ENCODE results near the gene SLC38A8.

The SLC38A8 gene

GRCh38 chr16:83992624-83993023 is 50.0 kb downstream of the SLC38A8 start:
- H3K27me3 ChIP-seq (ENCODE audit: low read depth, low read length) = peaks cover 7% of the 10 kb centered on the region
- H3K4me3 ChIP-seq (ENCODE audit: low read depth in 1 of 2, low read length in 2 of 2) = no peak overlapping the region
- H3K4me1 ChIP-seq (ENCODE audit: control insufficient read depth in 1 of 2, insufficient read depth in 2 of 2, low read length in 2 of 2) = no peaks in the 10 kb centered on the region
- no peaks in the 10 kb centered on the region for H3K9me3 ChIP-seq (ENCODE audit: control insufficient read depth in 1 of 2, low read length in 2 of 2)
- no peaks in the 10 kb centered on the region for H3K36me3 ChIP-seq (ENCODE audit: control insufficient read depth in 1 of 2, insufficient read depth in 2 of 2, low read length in 2 of 2)
- H3K27ac ChIP-seq (ENCODE audit: low read length) = no peak overlapping the region

GRCh38 chr16:83990492-83990891 is 52.1 kb downstream of the SLC38A8 start:
- Histone ChIP-seq H3K4me3 (ENCODE audit: low read depth in 1 of 2, low read length in 2 of 2) (no peak overlapping the region), H3K9me3 (ENCODE audit: control insufficient read depth in 1 of 2, low read length in 2 of 2) (no peaks in the 10 kb centered on the region), H3K36me3 (ENCODE audit: control insufficient read depth in 1 of 2, insufficient read depth in 2 of 2, low read length in 2 of 2) (no peaks in the 10 kb centered on the region), H3K27me3 (ENCODE audit: low read depth, low read length) (no peaks in the 10 kb centered on the region), H3K4me1 (ENCODE audit: control insufficient read depth in 1 of 2, insufficient read depth in 2 of 2, low read length in 2 of 2) (no peaks in the 10 kb centered on the region), H3K27ac (ENCODE audit: low read length) (no peak overlapping the region)

- Histone ChIP-seq H3K4me1 (ENCODE audit: control insufficient read depth in 1 of 2, insufficient read depth in 2 of 2, low read length in 2 of 2) (no peaks in the 10 kb centered on the region), H3K4me3 (ENCODE audit: low read depth in 1 of 2, low read length in 2 of 2) (no peak overlapping the region), H3K9me3 (ENCODE audit: control insufficient read depth in 1 of 2, low read length in 2 of 2) (no peaks in the 10 kb centered on the region), H3K36me3 (ENCODE audit: control insufficient read depth in 1 of 2, insufficient read depth in 2 of 2, low read length in 2 of 2) (no peaks in the 10 kb centered on the region), H3K27me3 (ENCODE audit: low read depth, low read length) (no peaks in the 10 kb centered on the region), H3K27ac (ENCODE audit: low read length) (no peak overlapping the region)
These were observed 53.3 kb downstream of the SLC38A8 start for GRCh38 chr16:83989300-83989699.

- Histone ChIP-seq H3K9me3 (ENCODE audit: control insufficient read depth in 1 of 2, low read length in 2 of 2) (peaks cover under 1 to 4% of the 10 kb centered on the region in 2 donors), H3K27me3 (ENCODE audit: low read depth, low read length) (no peaks in the 10 kb centered on the region), H3K4me1 (ENCODE audit: control insufficient read depth in 1 of 2, insufficient read depth in 2 of 2, low read length in 2 of 2) (no peaks in the 10 kb centered on the region), H3K27ac (ENCODE audit: low read length) (no peak overlapping the region), H3K36me3 (ENCODE audit: control insufficient read depth in 1 of 2, insufficient read depth in 2 of 2, low read length in 2 of 2) (no peaks in the 10 kb centered on the region), H3K4me3 (ENCODE audit: low read depth in 1 of 2, low read length in 2 of 2) (no peak overlapping the region)
These were observed 59.1 kb downstream of the SLC38A8 start for GRCh38 chr16:83983491-83983890.

- H3K27ac ChIP-seq (ENCODE audit: low read length) = no peak overlapping the region
- H3K36me3 ChIP-seq (ENCODE audit: control insufficient read depth in 1 of 2, insufficient read depth in 2 of 2, low read length in 2 of 2) = no peaks in the 10 kb centered on the region
- H3K4me1 ChIP-seq (ENCODE audit: control insufficient read depth in 1 of 2, insufficient read depth in 2 of 2, low read length in 2 of 2) = no peaks in the 10 kb centered on the region
- H3K27me3 ChIP-seq (ENCODE audit: low read depth, low read length) = no peaks in the 10 kb centered on the region
- peaks cover 4 to 9% of the 10 kb centered on the region in 2 donors for H3K9me3 ChIP-seq (ENCODE audit: control insufficient read depth in 1 of 2, low read length in 2 of 2)
- no peak overlapping the region for H3K4me3 ChIP-seq (ENCODE audit: low read depth in 1 of 2, low read length in 2 of 2)
These were observed 60.8 kb downstream of the SLC38A8 start for GRCh38 chr16:83981799-83982198.

GRCh38 chr16:83980794-83981193 is 61.8 kb downstream of the SLC38A8 start:
- Histone ChIP-seq H3K9me3 (ENCODE audit: control insufficient read depth in 1 of 2, low read length in 2 of 2) (peaks cover 4 to 9% of the 10 kb centered on the region in 2 donors), H3K27me3 (ENCODE audit: low read depth, low read length) (no peaks in the 10 kb centered on the region), H3K4me1 (ENCODE audit: control insufficient read depth in 1 of 2, insufficient read depth in 2 of 2, low read length in 2 of 2) (no peaks in the 10 kb centered on the region), H3K27ac (ENCODE audit: low read length) (no peak overlapping the region), H3K36me3 (ENCODE audit: control insufficient read depth in 1 of 2, insufficient read depth in 2 of 2, low read length in 2 of 2) (no peaks in the 10 kb centered on the region), H3K4me3 (ENCODE audit: low read depth in 1 of 2, low read length in 2 of 2) (no peak overlapping the region)

GRCh38 chr16:83979441-83979840 is 63.2 kb downstream of the SLC38A8 start:
- no peaks in the 10 kb centered on the region for H3K27me3 ChIP-seq (ENCODE audit: low read depth, low read length)
- H3K36me3 ChIP-seq (ENCODE audit: control insufficient read depth in 1 of 2, insufficient read depth in 2 of 2, low read length in 2 of 2) = no peaks in the 10 kb centered on the region
- no peak overlapping the region for H3K27ac ChIP-seq (ENCODE audit: low read length)
- no peaks in the 10 kb centered on the region for H3K4me1 ChIP-seq (ENCODE audit: control insufficient read depth in 1 of 2, insufficient read depth in 2 of 2, low read length in 2 of 2)
- H3K9me3 ChIP-seq (ENCODE audit: control insufficient read depth in 1 of 2, low read length in 2 of 2) = peaks cover 4 to 9% of the 10 kb centered on the region in 2 donors
- no peak overlapping the region for H3K4me3 ChIP-seq (ENCODE audit: low read depth in 1 of 2, low read length in 2 of 2)

- H3K9me3 ChIP-seq (ENCODE audit: control insufficient read depth in 1 of 2, low read length in 2 of 2) = peaks cover 4 to 9% of the 10 kb centered on the region in 2 donors
- H3K27ac ChIP-seq (ENCODE audit: low read length) = no peak overlapping the region
- no peak overlapping the region for H3K4me3 ChIP-seq (ENCODE audit: low read depth in 1 of 2, low read length in 2 of 2)
- H3K27me3 ChIP-seq (ENCODE audit: low read depth, low read length) = no peaks in the 10 kb centered on the region
- no peaks in the 10 kb centered on the region for H3K36me3 ChIP-seq (ENCODE audit: control insufficient read depth in 1 of 2, insufficient read depth in 2 of 2, low read length in 2 of 2)
- H3K4me1 ChIP-seq (ENCODE audit: control insufficient read depth in 1 of 2, insufficient read depth in 2 of 2, low read length in 2 of 2) = no peaks in the 10 kb centered on the region
These were observed 64.1 kb downstream of the SLC38A8 start for GRCh38 chr16:83978401-83978904.

- Histone ChIP-seq H3K27ac (ENCODE audit: low read length) (no peak overlapping the region), H3K36me3 (ENCODE audit: control insufficient read depth in 1 of 2, insufficient read depth in 2 of 2, low read length in 2 of 2) (no peaks in the 10 kb centered on the region), H3K27me3 (ENCODE audit: low read depth, low read length) (no peaks in the 10 kb centered on the region), H3K4me3 (ENCODE audit: low read depth in 1 of 2, low read length in 2 of 2) (no peak overlapping the region), H3K4me1 (ENCODE audit: control insufficient read depth in 1 of 2, insufficient read depth in 2 of 2, low read length in 2 of 2) (no peaks in the 10 kb centered on the region), H3K9me3 (ENCODE audit: control insufficient read depth in 1 of 2, low read length in 2 of 2) (peaks cover 4 to 9% of the 10 kb centered on the region in 2 donors)
These were observed 65.4 kb downstream of the SLC38A8 start for GRCh38 chr16:83977056-83977815.

GRCh38 chr16:83975590-83976260 is 66.9 kb downstream of the SLC38A8 start:
- Histone ChIP-seq H3K36me3 (ENCODE audit: control insufficient read depth in 1 of 2, insufficient read depth in 2 of 2, low read length in 2 of 2) (no peaks in the 10 kb centered on the region), H3K27ac (ENCODE audit: low read length) (no peak overlapping the region), H3K27me3 (ENCODE audit: low read depth, low read length) (no peaks in the 10 kb centered on the region), H3K9me3 (ENCODE audit: control insufficient read depth in 1 of 2, low read length in 2 of 2) (peaks cover 4 to 9% of the 10 kb centered on the region in 2 donors), H3K4me1 (ENCODE audit: control insufficient read depth in 1 of 2, insufficient read depth in 2 of 2, low read length in 2 of 2) (no peaks in the 10 kb centered on the region), H3K4me3 (ENCODE audit: low read depth in 1 of 2, low read length in 2 of 2) (no peak overlapping the region)

- no peak overlapping the region for H3K27ac ChIP-seq (ENCODE audit: low read length)
- H3K9me3 ChIP-seq (ENCODE audit: control insufficient read depth in 1 of 2, low read length in 2 of 2) = peaks cover 4 to 9% of the 10 kb centered on the region in 2 donors
- H3K4me1 ChIP-seq (ENCODE audit: control insufficient read depth in 1 of 2, insufficient read depth in 2 of 2, low read length in 2 of 2) = no peaks in the 10 kb centered on the region
These were observed 68.1 kb downstream of the SLC38A8 start for GRCh38 chr16:83974475-83974874.

More at GRCh38 chr16:83974475-83974874, 68.1 kb downstream of the SLC38A8 start:
- Histone ChIP-seq H3K4me3 (ENCODE audit: low read depth in 1 of 2, low read length in 2 of 2) (no peak overlapping the region), H3K36me3 (ENCODE audit: control insufficient read depth in 1 of 2, insufficient read depth in 2 of 2, low read length in 2 of 2) (no peaks in the 10 kb centered on the region), H3K27me3 (ENCODE audit: low read depth, low read length) (no peaks in the 10 kb centered on the region)
